Stimulated activated CD8-positive, alpha-beta memory T cell treated with anti-CD3 and anti-CD28 coated beads, Interleukin-7, amount 100 ng/mL, for 1 hour (primary cell): ENCODE results near the gene CSTF2T.
"Not testable (repeated sequence)": the region's sequence is repeated elsewhere in the genome, so short reads cannot be mapped to it uniquely, and the experiment has no call there.

Experiments used
- DNase-seq, 2 donors: peaks; one replicate each; pipeline ENCODE4 v3.0.0-alpha.2; 2020; ENCODE audit warnings: low read depth in 2 of 2

Gene CSTF2T

GRCh38 chr10:51698473-51699063, 827 bp downstream of the CSTF2T start:
- no peak for DNase-seq

- DNase-seq: no peak
Observed at GRCh38 chr10:51696251-51696650, 3.1 kb downstream of the CSTF2T start.

GRCh38 chr10:51694086-51694768, 5.2 kb downstream of the CSTF2T start:
- no peak for DNase-seq

GRCh38 chr10:51691135-51691534, 8.3 kb downstream of the CSTF2T start:
- DNase-seq: no peak

GRCh38 chr10:51689536-51689935, 9.9 kb downstream of the CSTF2T start:
- DNase-seq: no peak

GRCh38 chr10:51688826-51689225, 10.6 kb downstream of the CSTF2T start:
- DNase-seq: not testable (repeated sequence)

GRCh38 chr10:51687296-51687695, 12.1 kb downstream of the CSTF2T start:
- DNase-seq: no peak

- DNase-seq: no peak
Observed at GRCh38 chr10:51685768-51686167, 13.6 kb downstream of the CSTF2T start.

- no peak for DNase-seq
Observed at GRCh38 chr10:51683031-51683691, 16.2 kb downstream of the CSTF2T start.

- DNase-seq: no peak
Observed at GRCh38 chr10:51679841-51680240, 19.6 kb downstream of the CSTF2T start.

- no peak for DNase-seq
Observed at GRCh38 chr10:51675088-51675487, 24.3 kb downstream of the CSTF2T start.

- DNase-seq: no peak
Observed at GRCh38 chr10:51672039-51672535, 27.3 kb downstream of the CSTF2T start.

GRCh38 chr10:51669041-51669440, 30.4 kb downstream of the CSTF2T start:
- no peak for DNase-seq

GRCh38 chr10:51668336-51668689, 31.1 kb downstream of the CSTF2T start:
- no peak for DNase-seq

GRCh38 chr10:51667678-51668335, 31.6 kb downstream of the CSTF2T start:
- no peak for DNase-seq

- no peak for DNase-seq
Observed at GRCh38 chr10:51666456-51666855, 32.9 kb downstream of the CSTF2T start.

- DNase-seq: no peak
Observed at GRCh38 chr10:51663086-51663485, 36.3 kb downstream of the CSTF2T start.

GRCh38 chr10:51659344-51659743, 40.1 kb downstream of the CSTF2T start:
- DNase-seq: no peak

GRCh38 chr10:51658000-51658399, 41.4 kb downstream of the CSTF2T start:
- DNase-seq: no peak

GRCh38 chr10:51656503-51656902, 42.9 kb downstream of the CSTF2T start:
- no peak for DNase-seq

GRCh38 chr10:51654918-51655317, 44.5 kb downstream of the CSTF2T start:
- no peak for DNase-seq

GRCh38 chr10:51653025-51653424, 46.4 kb downstream of the CSTF2T start:
- DNase-seq: no peak

GRCh38 chr10:51651063-51651462, 48.3 kb downstream of the CSTF2T start:
- no peak for DNase-seq
